GM18861 (cell line): ENCODE data around the gene ZBTB11.
"Not testable (repeated sequence)": the region's sequence is repeated elsewhere in the genome, so short reads cannot be mapped to it uniquely, and the experiment has no call there.

Experiments
- ATAC-seq: cut with Tn5 transposase; IDR thresholded peaks from one replicate; pipeline ENCODE4 v1.9.1; 2021; ENCODE audit not compliant: unreplicated experiment

ZBTB11 gene

DNA sequence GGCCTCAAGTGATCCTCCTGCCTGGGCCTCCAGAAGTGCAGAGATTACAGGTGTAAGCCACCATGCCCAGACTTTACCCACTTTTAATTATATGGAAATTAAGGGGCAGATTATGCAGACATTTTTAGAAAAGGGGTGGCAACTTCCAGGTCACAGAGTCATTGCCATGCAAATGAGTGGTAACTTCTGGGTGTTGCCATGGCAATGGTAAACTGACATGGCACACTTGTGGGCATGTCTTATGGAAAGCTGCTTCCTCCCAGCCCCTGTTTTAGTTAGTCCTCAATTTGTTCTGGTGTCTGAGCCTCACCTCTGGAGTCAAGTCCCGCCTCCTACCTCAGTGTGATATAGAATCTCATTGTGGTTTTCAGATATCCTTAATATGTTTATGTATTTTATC, 53.3 kb downstream of the ZBTB11 start:
- no peak for ATAC-seq

DNA sequence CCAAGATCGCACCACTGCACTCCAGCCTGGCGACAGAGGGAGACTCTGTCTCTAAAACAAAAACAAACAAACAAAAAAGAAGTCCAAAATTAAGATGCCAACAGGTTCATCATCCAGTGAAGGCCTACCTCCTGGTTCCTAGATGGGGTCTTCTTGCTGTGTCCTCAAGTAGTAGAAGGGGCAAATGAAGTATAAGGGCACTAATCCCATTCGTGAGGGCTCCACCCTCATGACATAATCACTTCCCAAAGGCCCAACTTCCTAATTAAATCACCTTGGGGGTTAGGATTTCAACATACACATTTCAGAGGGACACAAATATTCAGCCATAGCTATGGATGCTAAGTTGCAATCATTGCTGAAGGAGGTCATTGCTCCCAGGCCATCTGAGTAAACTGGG, 57.2 kb downstream of the ZBTB11 start:
- no peak for ATAC-seq

DNA sequence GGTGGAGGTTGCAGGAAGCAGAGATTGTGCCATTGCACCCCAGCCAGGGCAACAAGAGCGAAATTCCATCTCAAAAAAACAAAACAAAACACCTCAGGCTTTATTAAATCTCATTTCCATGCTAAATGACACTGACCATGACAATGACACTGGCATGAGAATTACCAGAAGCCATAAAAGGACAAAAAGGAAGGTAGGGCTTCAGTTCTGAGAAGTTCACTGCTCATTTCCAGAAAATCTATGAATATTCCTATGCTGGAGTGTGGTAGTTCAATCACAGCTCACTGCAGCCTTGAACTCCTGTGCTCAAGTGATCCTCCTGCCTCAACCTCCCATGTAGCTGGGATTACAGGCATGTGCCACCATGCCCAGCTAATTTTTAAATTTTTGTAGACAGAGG, 58.2 kb downstream of the ZBTB11 start:
- ATAC-seq: no peak

DNA sequence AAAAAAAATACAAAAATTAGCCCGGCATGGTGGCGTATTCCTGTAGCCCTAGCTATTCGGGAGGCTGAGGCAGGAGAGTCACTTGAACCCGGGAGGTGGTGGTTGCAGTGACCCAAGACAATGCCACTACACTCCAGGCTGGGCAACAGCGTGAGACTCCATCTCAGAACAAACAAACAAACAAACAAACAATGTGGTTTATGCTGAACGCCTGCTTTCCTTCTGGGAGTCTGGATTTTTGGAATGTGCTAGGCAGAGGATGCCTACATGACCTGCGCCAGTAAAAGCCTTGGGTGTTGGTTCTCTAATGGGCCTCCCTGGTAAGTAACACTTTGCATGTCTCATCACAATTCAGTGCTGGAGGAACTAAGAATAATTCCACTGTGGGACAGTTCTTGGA, 59.5 kb downstream of the ZBTB11 start:
- no peak for ATAC-seq

DNA sequence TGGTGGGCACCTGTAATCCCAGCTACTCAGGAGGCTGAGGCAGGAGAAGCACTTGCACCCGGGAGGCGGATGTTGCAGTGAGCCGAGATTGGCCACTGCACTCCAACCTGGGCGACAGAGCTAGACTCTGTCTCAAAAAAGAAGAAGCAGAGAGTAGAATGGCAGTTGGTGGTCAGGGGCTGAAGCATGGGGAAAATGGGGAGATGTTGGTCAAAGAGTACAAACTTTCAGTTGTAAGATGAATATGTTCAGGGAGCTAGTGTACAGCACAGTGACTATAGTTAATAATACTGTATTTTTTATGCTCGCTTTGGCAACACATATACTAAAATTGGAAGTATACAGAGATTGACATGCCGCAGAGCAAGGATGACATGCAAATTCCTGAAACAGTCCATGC, 61.4 kb downstream of the ZBTB11 start:
- ATAC-seq: no peak

DNA sequence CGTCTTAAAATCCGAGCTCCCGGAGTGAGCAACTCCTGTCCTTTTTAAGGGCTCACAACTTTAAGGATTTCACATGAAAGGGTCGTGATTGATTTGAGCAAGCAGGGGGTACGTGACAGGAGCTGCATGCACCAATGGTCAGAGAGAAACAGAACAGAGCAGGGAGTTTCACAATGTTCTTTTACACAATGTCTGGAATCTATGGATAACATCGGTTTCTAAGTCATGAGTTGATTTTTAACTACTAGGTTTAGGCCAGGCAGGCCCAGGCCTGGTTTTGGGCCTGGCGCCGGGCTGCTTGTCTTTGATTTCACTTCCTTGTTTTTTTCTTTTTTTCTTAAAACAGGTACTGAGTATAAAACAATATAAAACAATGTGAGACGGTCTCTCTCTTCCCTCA, 63.9 kb downstream of the ZBTB11 start:
- not testable (repeated sequence) for ATAC-seq

DNA sequence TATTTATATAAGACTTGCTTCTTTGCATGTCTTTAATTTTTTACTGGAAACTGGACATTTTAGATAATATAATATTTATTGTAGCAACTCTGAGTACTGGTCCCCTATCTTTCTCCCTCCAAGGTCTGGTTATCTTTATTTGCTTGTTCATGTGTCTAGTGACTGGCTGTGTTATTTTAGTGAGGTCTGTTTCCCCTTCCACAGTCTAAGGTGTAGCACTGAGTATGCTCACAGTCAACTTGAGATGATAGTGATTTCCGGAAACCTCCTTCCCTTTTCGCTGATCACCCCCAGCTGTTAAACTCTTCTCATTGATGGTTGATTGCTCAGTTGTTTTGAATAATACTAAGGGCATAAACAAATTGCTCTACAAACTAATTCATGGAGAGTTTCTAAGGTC, 65.9 kb downstream of the ZBTB11 start:
- no peak for ATAC-seq

DNA sequence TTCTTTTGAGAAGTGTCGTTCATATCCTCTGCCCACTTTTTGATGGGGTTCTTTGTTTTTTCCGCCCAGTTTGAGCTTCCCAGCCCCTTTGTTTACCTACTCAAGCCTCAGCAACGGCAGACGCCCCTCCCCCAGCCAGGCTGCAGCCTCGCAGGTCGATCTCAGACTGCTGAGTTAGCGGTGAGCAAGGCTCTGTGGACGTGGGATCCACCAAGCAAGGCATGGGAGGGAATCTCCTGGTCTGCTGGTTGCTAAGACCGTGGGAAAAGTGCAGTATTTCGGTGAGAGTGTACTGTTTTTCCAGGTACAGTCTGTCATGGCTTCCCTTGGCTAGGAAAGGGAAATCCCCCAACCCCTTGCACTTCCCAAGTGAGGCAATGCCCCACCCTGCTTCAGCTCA, 71.5 kb downstream of the ZBTB11 start:
- ATAC-seq: not testable (repeated sequence)

DNA sequence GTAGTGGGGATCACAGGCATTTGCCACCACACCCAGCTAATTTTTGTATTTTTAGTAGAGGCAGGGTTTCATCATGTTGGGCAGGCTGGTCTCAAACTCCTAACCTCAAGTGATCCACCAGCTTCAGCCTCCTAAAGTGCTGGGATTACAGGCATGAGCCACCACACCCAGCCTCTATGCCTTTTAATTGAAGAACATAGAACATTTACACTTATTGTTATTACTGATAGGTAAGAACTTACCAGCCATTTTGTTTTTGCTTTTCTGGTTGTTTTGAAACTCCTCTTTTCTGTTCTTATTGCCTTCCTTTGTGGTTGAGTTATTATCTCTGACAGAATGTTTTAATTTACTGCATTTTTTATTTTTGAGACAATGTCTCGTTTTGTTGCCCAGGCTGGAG, 73.7 kb downstream of the ZBTB11 start:
- no peak for ATAC-seq

DNA sequence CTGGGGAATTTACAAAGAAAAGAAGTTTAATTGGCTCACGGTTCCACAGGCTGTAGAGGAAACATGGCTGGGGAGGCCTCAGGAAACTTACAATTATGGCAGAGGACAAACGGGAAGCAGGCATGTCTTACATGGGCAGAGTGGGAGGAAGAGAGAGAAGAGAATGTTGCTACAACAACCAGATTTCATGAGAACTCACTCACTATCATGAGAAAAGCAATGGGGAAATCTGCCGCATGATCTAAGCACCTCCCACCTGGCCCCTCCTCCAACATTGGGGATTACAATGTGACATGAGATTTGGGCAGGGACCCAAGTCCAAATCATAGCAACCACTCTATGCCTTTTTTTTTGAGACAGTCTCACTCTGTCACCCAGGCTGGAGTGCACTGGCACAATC, 74.2 kb downstream of the ZBTB11 start:
- ATAC-seq: no peak
